HepG2 (cell line): ENCODE data around the gene AGXT.
A peak's percentile ranks its signal among the peaks of the same experiment; 100 is the strongest.

Source experiments
- CEBPB ChIP-seq: IDR thresholded peaks from 2 replicates; pipeline ENCODE4 v1.6.1; 2011; ENCODE audit warnings: low read depth, low read length, improper control_type of control experiment, borderline replicate concordance
- CTCF ChIP-seq: sonication (generic); formaldehyde crosslinking; IDR thresholded peaks from 2 replicates; pipeline ENCODE4 v1.5.0; 2020; ENCODE audit warnings: mild to moderate bottlenecking, missing genetic modification reagents, moderate library complexity
- EZH2 ChIP-seq: conservative IDR thresholded peaks from 2 replicates; pipeline ENCODE4 v1.6.1; 2012; ENCODE audit warnings: mild to moderate bottlenecking, low read depth, low read length, moderate library complexity
- FOXA1 ChIP-seq, 2 experiments: fragments of 450-650 bp in 1 of 2; sonication (generic) in 1 of 2; formaldehyde crosslinking in 1 of 2; IDR thresholded peaks; 2 replicates each; pipeline versions ENCODE4 v1.4.0 to v1.6.1; 2016 to 2020; ENCODE audit warnings: missing genetic modification reagents in 1 of 2
- MYC ChIP-seq: sonication (generic); formaldehyde crosslinking; IDR thresholded peaks from 2 replicates; pipeline ENCODE4 v1.9.0; 2021; ENCODE audit warnings: missing genetic modification reagents, borderline replicate concordance
- NRL ChIP-seq: sonication (generic); formaldehyde crosslinking; IDR thresholded peaks from 2 replicates; pipeline ENCODE4 v1.5.0; 2020; ENCODE audit warnings: missing genetic modification reagents, mild to moderate bottlenecking, moderate library complexity, borderline replicate concordance
- POLR2A ChIP-seq, 2 experiments: IDR thresholded peaks; 2 replicates each; pipeline ENCODE4 v1.6.1; 2011; ENCODE audit warnings: low read depth in 2 of 2, low read length in 2 of 2, mild to moderate bottlenecking in 1 of 2, moderate library complexity in 1 of 2; ENCODE audit not compliant: insufficient read depth in 1 of 2
- POLR2AphosphoS5 ChIP-seq: IDR thresholded peaks from 2 replicates; pipeline ENCODE4 v1.6.1; 2012; ENCODE audit warnings: low read depth, low read length
- RNF2 ChIP-seq: fragments of 450-650 bp; conservative IDR thresholded peaks from 2 replicates; pipeline ENCODE4 v1.6.1; 2016; ENCODE audit warnings: low read depth
- ZBTB7A ChIP-seq: sonication (generic); formaldehyde crosslinking; IDR thresholded peaks from 2 replicates; pipeline ENCODE4 v1.8.0; 2022; ENCODE audit warnings: mild to moderate bottlenecking, missing genetic modification reagents
- ZC3H4 ChIP-seq: sonication (generic); formaldehyde crosslinking; IDR thresholded peaks from 2 replicates; pipeline ENCODE4 v1.4.0; 2020; ENCODE audit warnings: missing genetic modification reagents, borderline replicate concordance
- ZNF30 ChIP-seq: sonication (generic); formaldehyde crosslinking; IDR thresholded peaks from 2 replicates; pipeline ENCODE4 v1.5.0; 2020; ENCODE audit warnings: mild to moderate bottlenecking, missing genetic modification reagents

- 0 out of 2 replicates have a peak, but pooled peaks have one; percentile 17 for TF ChIP-seq MYC
- TF ChIP-seq NRL (CRISPR knock-in tag): no peak
- no peak for TF ChIP-seq ZNF30 (CRISPR knock-in tag)
- TF ChIP-seq RNF2: no peak
- TF ChIP-seq POLR2AphosphoS5: no peak
- TF ChIP-seq FOXA1 (IDR thresholded peaks at IDR 0.05): no peak
- TF ChIP-seq FOXA1 (CRISPR knock-in tag; IDR thresholded peaks at IDR 0.05): no peak
- no peak for TF ChIP-seq EZH2
- no peak for TF ChIP-seq ZC3H4 (CRISPR knock-in tag)
- no peak for TF ChIP-seq POLR2A (IDR thresholded peaks at IDR 0.05; ENCODE audit: insufficient read depth in 1 of 2, low read depth in 2 of 2, low read length in 2 of 2)
- peak; percentile 67 for TF ChIP-seq CTCF
- no peak for TF ChIP-seq CEBPB
- no peak for TF ChIP-seq ZBTB7A (CRISPR knock-in tag)
Measured at GRCh38 chr2:240898731-240899467, 30.3 kb downstream of the AGXT start.
